HepG2 (cell line): ENCODE data around the gene KRT77.

Source experiments
- POLR2AphosphoS5 ChIP-seq: IDR thresholded peaks from 2 replicates; pipeline ENCODE4 v1.6.1; 2012; ENCODE audit warnings: low read depth, low read length
- SCMH1 ChIP-seq: sonication (generic); formaldehyde crosslinking; IDR thresholded peaks from 2 replicates; pipeline ENCODE4 v1.9.0; 2021; ENCODE audit warnings: missing genetic modification reagents, mild to moderate bottlenecking, borderline replicate concordance
- ZNF768 ChIP-seq: sonication (generic); formaldehyde crosslinking; IDR thresholded peaks from 2 replicates; pipeline ENCODE4 v1.4.0; 2020; ENCODE audit warnings: missing genetic modification reagents
- TF ChIP-seq, protein P1 (sequence below): sonication (generic); formaldehyde crosslinking; IDR thresholded peaks from 2 replicates; pipeline ENCODE4 v1.4.0; 2020; ENCODE audit warnings: mild to moderate bottlenecking, missing genetic modification reagents

DNA sequence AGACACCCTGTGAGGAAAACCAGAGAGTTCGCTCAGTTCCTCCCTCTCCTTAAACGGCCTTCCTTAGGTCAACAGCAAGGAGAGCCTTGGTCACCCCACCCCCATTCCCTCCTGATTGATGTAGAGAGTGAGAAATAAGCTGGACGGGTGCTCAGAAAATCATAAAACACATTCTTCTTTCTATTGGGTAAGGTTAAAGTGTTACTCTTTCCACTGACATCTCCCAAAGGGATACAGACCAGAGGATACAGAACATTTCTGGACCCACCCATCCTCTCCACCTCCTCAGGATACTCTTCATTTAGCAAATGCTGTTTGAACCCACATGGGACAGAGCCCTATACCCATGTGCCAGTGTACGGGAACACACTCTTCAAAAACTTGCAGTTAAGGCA is 11.6 kb upstream of the KRT77 start:
- TF ChIP-seq, protein P1, sequence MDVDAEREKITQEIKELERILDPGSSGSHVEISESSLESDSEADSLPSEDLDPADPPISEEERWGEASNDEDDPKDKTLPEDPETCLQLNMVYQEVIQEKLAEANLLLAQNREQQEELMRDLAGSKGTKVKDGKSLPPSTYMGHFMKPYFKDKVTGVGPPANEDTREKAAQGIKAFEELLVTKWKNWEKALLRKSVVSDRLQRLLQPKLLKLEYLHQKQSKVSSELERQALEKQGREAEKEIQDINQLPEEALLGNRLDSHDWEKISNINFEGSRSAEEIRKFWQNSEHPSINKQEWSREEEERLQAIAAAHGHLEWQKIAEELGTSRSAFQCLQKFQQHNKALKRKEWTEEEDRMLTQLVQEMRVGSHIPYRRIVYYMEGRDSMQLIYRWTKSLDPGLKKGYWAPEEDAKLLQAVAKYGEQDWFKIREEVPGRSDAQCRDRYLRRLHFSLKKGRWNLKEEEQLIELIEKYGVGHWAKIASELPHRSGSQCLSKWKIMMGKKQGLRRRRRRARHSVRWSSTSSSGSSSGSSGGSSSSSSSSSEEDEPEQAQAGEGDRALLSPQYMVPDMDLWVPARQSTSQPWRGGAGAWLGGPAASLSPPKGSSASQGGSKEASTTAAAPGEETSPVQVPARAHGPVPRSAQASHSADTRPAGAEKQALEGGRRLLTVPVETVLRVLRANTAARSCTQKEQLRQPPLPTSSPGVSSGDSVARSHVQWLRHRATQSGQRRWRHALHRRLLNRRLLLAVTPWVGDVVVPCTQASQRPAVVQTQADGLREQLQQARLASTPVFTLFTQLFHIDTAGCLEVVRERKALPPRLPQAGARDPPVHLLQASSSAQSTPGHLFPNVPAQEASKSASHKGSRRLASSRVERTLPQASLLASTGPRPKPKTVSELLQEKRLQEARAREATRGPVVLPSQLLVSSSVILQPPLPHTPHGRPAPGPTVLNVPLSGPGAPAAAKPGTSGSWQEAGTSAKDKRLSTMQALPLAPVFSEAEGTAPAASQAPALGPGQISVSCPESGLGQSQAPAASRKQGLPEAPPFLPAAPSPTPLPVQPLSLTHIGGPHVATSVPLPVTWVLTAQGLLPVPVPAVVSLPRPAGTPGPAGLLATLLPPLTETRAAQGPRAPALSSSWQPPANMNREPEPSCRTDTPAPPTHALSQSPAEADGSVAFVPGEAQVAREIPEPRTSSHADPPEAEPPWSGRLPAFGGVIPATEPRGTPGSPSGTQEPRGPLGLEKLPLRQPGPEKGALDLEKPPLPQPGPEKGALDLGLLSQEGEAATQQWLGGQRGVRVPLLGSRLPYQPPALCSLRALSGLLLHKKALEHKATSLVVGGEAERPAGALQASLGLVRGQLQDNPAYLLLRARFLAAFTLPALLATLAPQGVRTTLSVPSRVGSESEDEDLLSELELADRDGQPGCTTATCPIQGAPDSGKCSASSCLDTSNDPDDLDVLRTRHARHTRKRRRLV, result no peak
- no peak for TF ChIP-seq ZNF768 (CRISPR knock-in tag)
- TF ChIP-seq SCMH1 (CRISPR knock-in tag), result no peak
- no peak for TF ChIP-seq POLR2AphosphoS5
